ENCODE results near the gene XXYLT1. TPM values are rescaled to one million over a fixed set of nuclear protein-coding genes. Genes with fewer than 3 reads are reported as not detected.

The XXYLT1 gene
- total RNA-seq, 4 donors from 2014 or later, result 9.8 to 14.6 (median 13.9) TPM

DNA sequence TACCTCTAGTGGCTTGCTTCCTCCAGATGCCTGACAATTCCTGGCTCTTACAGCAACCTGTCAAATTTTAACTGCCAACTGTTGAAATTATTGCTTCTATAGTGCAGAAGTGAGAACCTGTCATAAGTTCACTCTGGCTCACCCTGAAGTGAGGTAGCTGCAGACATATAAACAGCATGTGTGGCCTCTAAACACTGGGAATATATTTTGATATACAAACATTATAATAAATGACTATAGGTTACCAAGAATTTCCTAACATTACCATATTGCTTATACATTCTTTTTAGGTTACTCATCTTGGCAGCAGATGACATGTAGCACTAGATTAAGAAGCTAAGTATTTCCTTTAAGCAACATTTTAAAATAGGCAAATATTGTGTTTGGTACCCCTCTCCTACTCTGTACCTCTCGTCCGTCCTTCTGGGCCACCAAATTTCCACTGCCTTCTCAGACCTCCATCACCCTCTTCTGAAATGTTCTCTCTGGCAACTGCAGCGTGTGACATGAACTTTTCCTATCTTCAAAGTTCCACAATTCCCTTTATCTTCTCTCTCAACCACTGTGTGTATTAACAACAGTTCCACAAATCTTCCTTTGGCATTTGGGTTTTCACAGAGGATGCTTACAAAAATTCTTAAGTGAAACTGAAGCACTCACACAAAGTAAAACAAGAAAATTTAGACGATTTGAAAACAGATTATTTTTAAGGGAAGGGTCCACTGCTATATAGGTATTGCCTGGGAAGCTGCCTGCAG, 15.3 kb upstream of the XXYLT1 start:
- H3K36me3 ChIP-seq, result peaks cover 10 to 28% of the 10 kb centered on the region in 2 donors
- H3K4me3 ChIP-seq (replicated peaks in 1 of 3), result no peak overlapping the region
- no peaks in the 10 kb centered on the region for H3K27me3 ChIP-seq
- H3K27ac ChIP-seq, result no peak overlapping the region
- no peaks in the 10 kb centered on the region for H3K4me1 ChIP-seq
- no peak for DNase-seq
- 64 to 77% methylated on average over 4 of the region's 4 CpGs for whole genome bisulfite sequencing, 2 donors
- intact Hi-C loops (cut with DNase I), result no loop called here
- TF ChIP-seq CTCF (IDR thresholded peaks at IDR 0.05), result no peak
- no peak for TF ChIP-seq POLR2A (IDR thresholded peaks at IDR 0.05)
- no peaks in the 10 kb centered on the region for H3K9me3 ChIP-seq

GRCh38 chr3:195285372-195285771, 14.4 kb upstream of the XXYLT1 start:
- Histone ChIP-seq H3K36me3 (peaks cover 10 to 28% of the 10 kb centered on the region in 2 donors), H3K4me3 (replicated peaks in 1 of 3) (no peak overlapping the region), H3K4me1 (no peaks in the 10 kb centered on the region), H3K27ac (no peak overlapping the region), H3K27me3 (no peaks in the 10 kb centered on the region), H3K9me3 (no peaks in the 10 kb centered on the region)
- DNase-seq, result no peak
- TF ChIP-seq CTCF (IDR thresholded peaks at IDR 0.05), result no peak
- no peak for TF ChIP-seq POLR2A (IDR thresholded peaks at IDR 0.05)
- WGBS, 2 donors, result 87 to 88% methylated on average over 3 of the region's 3 CpGs
- intact Hi-C loops (cut with DNase I), result no loop called here

- Histone ChIP-seq H3K9me3 (no peaks in the 10 kb centered on the region), H3K36me3 (peaks cover 10 to 22% of the 10 kb centered on the region in 2 donors), H3K27me3 (no peaks in the 10 kb centered on the region), H3K27ac (no peak overlapping the region), H3K4me1 (no peaks in the 10 kb centered on the region), H3K4me3 (replicated peaks in 1 of 3) (no peak overlapping the region)
- intact Hi-C loops (cut with DNase I), result no loop called here
- TF ChIP-seq CTCF (IDR thresholded peaks at IDR 0.05) (no peak), POLR2A (IDR thresholded peaks at IDR 0.05) (no peak)
- WGBS, 2 donors, result 87 to 93% methylated on average over 3 of the region's 3 CpGs
- DNase-seq, result no peak
Observed at GRCh38 chr3:195284842-195285241, 13.9 kb upstream of the XXYLT1 start.

DNA sequence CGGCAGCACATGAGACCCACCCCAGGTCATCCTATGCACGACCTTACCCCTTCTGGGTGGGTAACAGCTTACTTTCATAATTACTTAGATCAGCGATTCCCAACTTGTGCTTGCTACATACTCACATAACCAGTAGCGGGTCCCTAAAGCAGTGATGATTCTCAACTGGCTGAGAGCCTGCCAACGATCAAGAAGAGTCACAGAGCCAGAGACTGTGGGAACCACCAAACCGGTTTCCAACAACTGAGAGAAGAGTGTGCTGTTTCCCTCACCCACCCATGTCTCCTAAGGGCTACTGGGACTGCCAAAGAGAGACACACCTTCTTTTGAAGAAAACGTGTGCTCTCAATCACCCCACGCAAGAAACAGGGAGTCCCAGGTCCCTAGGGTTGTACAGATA, 12.0 kb upstream of the XXYLT1 start:
- no peaks in the 10 kb centered on the region for H3K27me3 ChIP-seq
- WGBS, 2 donors, result 52 to 58% methylated on average over 8 of the region's 8 CpGs
- H3K4me1 ChIP-seq, result no peaks in the 10 kb centered on the region
- no peak for TF ChIP-seq POLR2A (IDR thresholded peaks at IDR 0.05)
- TF ChIP-seq CTCF (IDR thresholded peaks at IDR 0.05), result no peak
- intact Hi-C loops (cut with DNase I), result no loop called here
- peaks cover 3 to 7% of the 10 kb centered on the region in 2 donors for H3K36me3 ChIP-seq
- H3K9me3 ChIP-seq, result no peaks in the 10 kb centered on the region
- peak; percentile 48 to 69 for DNase-seq
- no peak overlapping the region for H3K27ac ChIP-seq
- no peak overlapping the region for H3K4me3 ChIP-seq (replicated peaks in 1 of 3)

- peaks cover 11 to 15% of the 10 kb centered on the region in 2 donors for H3K4me1 ChIP-seq
- no peak for DNase-seq
- H3K9me3 ChIP-seq, result no peaks in the 10 kb centered on the region
- H3K27me3 ChIP-seq, result no peaks in the 10 kb centered on the region
- H3K27ac ChIP-seq, result no peak overlapping the region
- 52 to 58% methylated on average over 1 of the region's 1 CpG for WGBS, 2 donors
- H3K36me3 ChIP-seq, result no peaks in the 10 kb centered on the region
- intact Hi-C loops (cut with DNase I), result loop anchor here (10.0 kb wide), 1 partner anchor 170 kb away; the partner anchor contains the start of gene ACAP2
- H3K4me3 ChIP-seq (replicated peaks in 1 of 3), result no peak overlapping the region
- no peak for TF ChIP-seq POLR2A (IDR thresholded peaks at IDR 0.05)
Observed at GRCh38 chr3:195274259-195274966, 3.5 kb upstream of the XXYLT1 start.
